GM18868 (cell line): ENCODE data around the gene TM6SF1.
"Not testable (repeated sequence)": the region's sequence is repeated elsewhere in the genome, so short reads cannot be mapped to it uniquely, and the experiment has no call there.

Source experiments
- ATAC-seq: cut with Tn5 transposase; IDR thresholded peaks from one replicate; pipeline ENCODE4 v1.9.1; 2021; ENCODE audit warnings: mild to moderate bottlenecking, moderate library complexity; ENCODE audit not compliant: unreplicated experiment

The TM6SF1 gene

GRCh38 chr15:83169576-83169975 is 62.1 kb downstream of the TM6SF1 start:
- not testable (repeated sequence) for ATAC-seq

GRCh38 chr15:83170474-83171165 is 63.2 kb downstream of the TM6SF1 start:
- no peak for ATAC-seq

GRCh38 chr15:83174891-83175290 is 67.4 kb downstream of the TM6SF1 start:
- ATAC-seq, result no peak

- no peak for ATAC-seq
Measured at GRCh38 chr15:83178390-83178789, 70.9 kb downstream of the TM6SF1 start.

GRCh38 chr15:83178869-83179325 is 71.5 kb downstream of the TM6SF1 start:
- ATAC-seq, result no peak

GRCh38 chr15:83185561-83185960 is 78.1 kb downstream of the TM6SF1 start:
- ATAC-seq, result no peak
